ENCODE results near the gene DHODH. TPM values are rescaled to one million over a fixed set of nuclear protein-coding genes. Genes with fewer than 3 reads are reported as not detected.

The DHODH gene
- total RNA-seq, 1 donor from 2014 or later, result 4.7 TPM

GRCh38 chr16:72013389-72013788, 4.8 kb downstream of the DHODH start:
- DNase-seq (ENCODE audit: low spot score), result no peak
- H3K36me3 Mint-ChIP-seq (ENCODE audit: low read depth, unreplicated experiment), result peaks cover 3% of the 10 kb centered on the region
- H3K27ac Mint-ChIP-seq (ENCODE audit: unreplicated experiment), result no peak overlapping the region
- peaks cover 9% of the 10 kb centered on the region for H3K4me1 Mint-ChIP-seq (ENCODE audit: unreplicated experiment)
- TF ChIP-seq CTCF (IDR thresholded peaks at IDR 0.05; ENCODE audit: unreplicated experiment), result no peak
- peaks cover 10% of the 10 kb centered on the region for H3K27me3 Mint-ChIP-seq (ENCODE audit: unreplicated experiment)
- no peak overlapping the region for H3K4me3 Mint-ChIP-seq (ENCODE audit: unreplicated experiment)
- no peaks in the 10 kb centered on the region for H3K9me3 Mint-ChIP-seq (ENCODE audit: unreplicated experiment)

GRCh38 chr16:72013888-72014581, 5.5 kb downstream of the DHODH start:
- Mint-ChIP-seq H3K4me1 (ENCODE audit: unreplicated experiment) (peaks cover 7% of the 10 kb centered on the region), H3K9me3 (ENCODE audit: unreplicated experiment) (no peaks in the 10 kb centered on the region), H3K36me3 (ENCODE audit: low read depth, unreplicated experiment) (peaks cover 3% of the 10 kb centered on the region), H3K4me3 (ENCODE audit: unreplicated experiment) (no peak overlapping the region), H3K27ac (ENCODE audit: unreplicated experiment) (no peak overlapping the region), H3K27me3 (ENCODE audit: unreplicated experiment) (peaks cover 10% of the 10 kb centered on the region)
- no peak for DNase-seq (ENCODE audit: low spot score)
- TF ChIP-seq CTCF (IDR thresholded peaks at IDR 0.05; ENCODE audit: unreplicated experiment), result no peak

- H3K27me3 Mint-ChIP-seq (ENCODE audit: unreplicated experiment), result peaks cover 10% of the 10 kb centered on the region
- no peak for TF ChIP-seq CTCF (IDR thresholded peaks at IDR 0.05; ENCODE audit: unreplicated experiment)
- peaks cover 7% of the 10 kb centered on the region for H3K36me3 Mint-ChIP-seq (ENCODE audit: low read depth, unreplicated experiment)
- no peak overlapping the region for H3K27ac Mint-ChIP-seq (ENCODE audit: unreplicated experiment)
- H3K4me1 Mint-ChIP-seq (ENCODE audit: unreplicated experiment), result peaks cover 7% of the 10 kb centered on the region
- no peak overlapping the region for H3K4me3 Mint-ChIP-seq (ENCODE audit: unreplicated experiment)
- H3K9me3 Mint-ChIP-seq (ENCODE audit: unreplicated experiment), result no peaks in the 10 kb centered on the region
- no peak for DNase-seq (ENCODE audit: low spot score)
Observed at GRCh38 chr16:72014675-72015074, 6.1 kb downstream of the DHODH start.

- H3K4me1 Mint-ChIP-seq (ENCODE audit: unreplicated experiment), result peaks cover 7% of the 10 kb centered on the region
- peaks cover 10% of the 10 kb centered on the region for H3K27me3 Mint-ChIP-seq (ENCODE audit: unreplicated experiment)
- no peak for DNase-seq (ENCODE audit: low spot score)
- no peak overlapping the region for H3K4me3 Mint-ChIP-seq (ENCODE audit: unreplicated experiment)
- no peak for TF ChIP-seq CTCF (IDR thresholded peaks at IDR 0.05; ENCODE audit: unreplicated experiment)
- H3K9me3 Mint-ChIP-seq (ENCODE audit: unreplicated experiment), result no peaks in the 10 kb centered on the region
- no peak overlapping the region for H3K27ac Mint-ChIP-seq (ENCODE audit: unreplicated experiment)
- peaks cover 7% of the 10 kb centered on the region for H3K36me3 Mint-ChIP-seq (ENCODE audit: low read depth, unreplicated experiment)
Observed at GRCh38 chr16:72015124-72015523, 6.6 kb downstream of the DHODH start.

- no peaks in the 10 kb centered on the region for H3K9me3 Mint-ChIP-seq (ENCODE audit: unreplicated experiment)
- H3K36me3 Mint-ChIP-seq (ENCODE audit: low read depth, unreplicated experiment), result peaks cover 15% of the 10 kb centered on the region
- H3K27me3 Mint-ChIP-seq (ENCODE audit: unreplicated experiment), result peaks cover 10% of the 10 kb centered on the region
- DNase-seq (ENCODE audit: low spot score), result no peak
- H3K27ac Mint-ChIP-seq (ENCODE audit: unreplicated experiment), result no peak overlapping the region
- no peak for TF ChIP-seq CTCF (IDR thresholded peaks at IDR 0.05; ENCODE audit: unreplicated experiment)
- H3K4me1 Mint-ChIP-seq (ENCODE audit: unreplicated experiment), result peaks cover 7% of the 10 kb centered on the region
- no peak overlapping the region for H3K4me3 Mint-ChIP-seq (ENCODE audit: unreplicated experiment)
Observed at GRCh38 chr16:72018470-72018869, 9.9 kb downstream of the DHODH start.

All from endothelial cell (in vitro differentiated cells).